IMR-90 (cell line): ENCODE data around the gene SMO. TPM values are rescaled to one million over a fixed set of nuclear protein-coding genes. Genes with fewer than 3 reads are reported as not detected.

Source experiments
- ATAC-seq: fragments of 200-7000 bp; cut with Tn5 transposase; 2 replicates; pipeline ENCODE4 v1.9.1; 2020; ENCODE audit warnings: low read depth, mild to moderate bottlenecking, moderate library complexity
- BruUV-seq: library from RNA; stranded (reverse); fragments of 400-500 nt; replicated peaks from 2 replicates; lab custom pipeline; 2021; lab: Mats Ljungman, UMichigan
- CTCF ChIA-PET: fragments of 300-600 bp; formaldehyde crosslinking; extraction: SDS; loops from one replicate; lab custom pipeline; 2021; ENCODE audit warnings: antibody characterized with exemption; lab: Yijun Ruan, JAX
- POLR2A ChIA-PET: fragments of 300-600 bp; sonication (Branson Sonifier 250); formaldehyde crosslinking; loops from one replicate; lab custom pipeline; 2022; ENCODE audit warnings: antibody characterized with exemption; ENCODE audit not compliant: unreplicated experiment; lab: Charles Lee
- DNase-seq: peaks from one replicate; pipeline ENCODE4 v3.0.0; 2013
- H2AFZ ChIP-seq: replicated peaks from 2 replicates; pipeline ENCODE3; 2013; ENCODE audit warnings: low read length, mild to moderate bottlenecking; ENCODE audit not compliant: poor library complexity
- H2AK5ac ChIP-seq: 2 replicates; pipeline ENCODE4 v1.6.1; 2013; ENCODE audit warnings: low read depth, low read length, inconsistent platforms
- H2AK9ac ChIP-seq: replicated peaks from 2 replicates; pipeline ENCODE3; 2013; ENCODE audit warnings: mild to moderate bottlenecking, low read depth, low read length, moderate library complexity; ENCODE audit not compliant: poor library complexity
- H2BK120ac ChIP-seq: 2 replicates; pipeline ENCODE4 v1.6.1; 2013; ENCODE audit warnings: low read depth, low read length, inconsistent platforms
- H2BK15ac ChIP-seq: 3 replicates; pipeline ENCODE4 v1.6.1; 2013; ENCODE audit warnings: low read depth, low read length, inconsistent platforms
- H2BK20ac ChIP-seq: 2 replicates; pipeline ENCODE4 v1.6.1; 2013; ENCODE audit warnings: low read depth, mild to moderate bottlenecking, inconsistent platforms, low read length, moderate library complexity
- H2BK5ac ChIP-seq: 2 replicates; pipeline ENCODE4 v1.6.1; 2013; ENCODE audit warnings: mild to moderate bottlenecking, low read depth, low read length, inconsistent platforms; ENCODE audit not compliant: poor library complexity, severe bottlenecking
- H3K14ac ChIP-seq: replicated peaks from 2 replicates; pipeline ENCODE4 v1.6.1; 2013; ENCODE audit warnings: low read depth, low read length, inconsistent platforms
- H3K18ac ChIP-seq: 2 replicates; pipeline ENCODE4 v1.6.1; 2013; ENCODE audit warnings: low read depth, low read length, control low read depth
- H3K23ac ChIP-seq: 2 replicates; pipeline ENCODE4 v1.6.1; 2013; ENCODE audit warnings: low read depth, low read length, inconsistent platforms
- H3K27ac ChIP-seq: 2 replicates; pipeline ENCODE4 v1.5.1; 2013; ENCODE audit warnings: mild to moderate bottlenecking, control low read depth, low read length; ENCODE audit not compliant: insufficient read depth
- H3K27me3 ChIP-seq: 2 replicates; pipeline ENCODE4 v1.6.1; 2013; ENCODE audit warnings: low read length; ENCODE audit not compliant: control insufficient read depth, insufficient read depth
- H3K36me3 ChIP-seq: 2 replicates; pipeline ENCODE4 v1.6.1; 2013; ENCODE audit warnings: low read length, mixed read lengths; ENCODE audit not compliant: control insufficient read depth, insufficient read depth
- H3K4ac ChIP-seq: 2 replicates; pipeline ENCODE4 v1.6.1; 2013; ENCODE audit warnings: low read depth, low read length, inconsistent platforms
- H3K4me1 ChIP-seq: 2 replicates; pipeline ENCODE4 v1.6.1; 2013; ENCODE audit warnings: low read length, mixed read lengths; ENCODE audit not compliant: control insufficient read depth, insufficient read depth
- H3K4me2 ChIP-seq: 2 replicates; pipeline ENCODE4 v1.6.1; 2013; ENCODE audit warnings: low read depth, mild to moderate bottlenecking, control low read depth, low read length, moderate library complexity
- H3K4me3 ChIP-seq: 2 replicates; pipeline ENCODE4 v1.5.1; 2013; ENCODE audit warnings: low read depth, mild to moderate bottlenecking, control low read depth, low read length, moderate library complexity; ENCODE audit not compliant: insufficient read depth
- H3K56ac ChIP-seq: 2 replicates; pipeline ENCODE4 v1.6.1; 2013; ENCODE audit warnings: low read length, inconsistent platforms; ENCODE audit not compliant: insufficient read depth; ENCODE audit errors: extremely low read depth
- H3K79me1 ChIP-seq, 2 experiments: 2 replicates each; pipeline ENCODE4 v1.6.1; 2013; ENCODE audit warnings: low read length in 2 of 2, inconsistent platforms in 1 of 2, low read depth in 1 of 2
- H3K9ac ChIP-seq: 2 replicates; pipeline ENCODE4 v1.6.1; 2013; ENCODE audit warnings: low read depth, low read length, control low read depth
- H3K9me1 ChIP-seq: 2 replicates; pipeline ENCODE4 v1.6.1; 2013; ENCODE audit warnings: low read length, inconsistent platforms; ENCODE audit not compliant: insufficient read depth
- H3K9me3 ChIP-seq: 2 replicates; pipeline ENCODE4 v1.6.1; 2013; ENCODE audit warnings: low read length; ENCODE audit not compliant: control insufficient read depth, insufficient read depth
- H4K20me1 ChIP-seq: 2 replicates; pipeline ENCODE4 v1.6.1; 2013; ENCODE audit warnings: low read length, inconsistent platforms; ENCODE audit not compliant: insufficient read depth
- H4K5ac ChIP-seq: 2 replicates; pipeline ENCODE4 v1.6.1; 2013; ENCODE audit warnings: mild to moderate bottlenecking, low read depth, low read length, control low read depth
- H4K8ac ChIP-seq, 2 experiments: 2 replicates each; pipeline ENCODE4 v1.6.1; 2013; ENCODE audit warnings: low read depth in 2 of 2, low read length in 2 of 2, control low read depth in 1 of 2, inconsistent platforms in 1 of 2
- H4K91ac ChIP-seq: 2 replicates; pipeline ENCODE4 v1.6.1; 2013; ENCODE audit warnings: low read depth, low read length, inconsistent platforms; ENCODE audit not compliant: insufficient read depth
- BHLHE40 ChIP-seq: fragments of 150-350 bp; IDR thresholded peaks from 2 replicates; pipeline ENCODE4 v1.6.1; 2016; ENCODE audit warnings: mild to moderate bottlenecking, low read depth, low read length
- CEBPB ChIP-seq: IDR thresholded peaks from 2 replicates; pipeline ENCODE4 v1.6.1; 2012; ENCODE audit warnings: low read depth, low read length, improper control_type of control experiment
- CTCF ChIP-seq: conservative IDR thresholded peaks from 2 replicates; pipeline ENCODE4 v1.5.1; 2012; ENCODE audit warnings: mild to moderate bottlenecking, low read depth, low read length, improper control_type of control experiment
- FOS ChIP-seq: fragments of 150-350 bp; IDR thresholded peaks from 2 replicates; pipeline ENCODE4 v1.6.1; 2016; ENCODE audit warnings: low read depth, low read length
- MAFK ChIP-seq: IDR thresholded peaks from 2 replicates; pipeline ENCODE4 v1.6.1; 2012; ENCODE audit warnings: low read depth, low read length, improper control_type of control experiment
- MXI1 ChIP-seq: IDR thresholded peaks from 2 replicates; pipeline ENCODE4 v1.6.1; 2012; ENCODE audit warnings: low read depth, mild to moderate bottlenecking, low read length, moderate library complexity, borderline replicate concordance
- NFE2L2 ChIP-seq: fragments of 150-350 bp; IDR thresholded peaks from 2 replicates; pipeline ENCODE4 v1.6.1; 2016; ENCODE audit warnings: low read depth, mild to moderate bottlenecking, low read length
- POLR2A ChIP-seq: IDR thresholded peaks from 2 replicates; pipeline ENCODE4 v1.6.1; 2012; ENCODE audit warnings: mild to moderate bottlenecking, low read depth, low read length
- RCOR1 ChIP-seq: IDR thresholded peaks from 2 replicates; pipeline ENCODE4 v1.6.1; 2012; ENCODE audit warnings: mild to moderate bottlenecking, low read length, improper control_type of control experiment; ENCODE audit not compliant: insufficient replicate concordance
- RFX5 ChIP-seq: IDR thresholded peaks from 2 replicates; pipeline ENCODE4 v1.8.0; 2012; ENCODE audit warnings: low read depth, mild to moderate bottlenecking, low read length, moderate library complexity
- SMC3 ChIP-seq: fragments of 150-350 bp; IDR thresholded peaks from 2 replicates; pipeline ENCODE4 v1.6.1; 2016; ENCODE audit warnings: low read depth, mild to moderate bottlenecking, antibody characterized with exemption, low read length, moderate library complexity
- USF2 ChIP-seq: fragments of 150-350 bp; IDR thresholded peaks from 2 replicates; pipeline ENCODE4 v1.6.1; 2017; ENCODE audit warnings: mild to moderate bottlenecking, antibody characterized with exemption, low read length, low read depth
- WGBS, 2 experiments: methylation state at CpG; one replicate each; pipeline versions ENCODE4 v1.1.5 to v1.1.7; 2013; ENCODE audit warnings: missing lambda C conversion rate in 2 of 2; ENCODE audit not compliant: insufficient read length in 1 of 2; ENCODE audit errors: extremely low coverage in 2 of 2; 5-methylcytosine and 5-hydroxymethylcytosine counted together
- dilution Hi-C: fragments of 300-500 bp; cut with HindIII; formaldehyde crosslinking; loops from one replicate; pipeline ENCODE4 v1.14.3; 2018; ENCODE audit warnings: low sequenced_read_pairs; ENCODE audit not compliant: unreplicated experiment
- in situ Hi-C: fragments of 300-500 bp; cut with MboI; formaldehyde crosslinking; loops from 3 replicates; pipeline ENCODE4 v1.14.3; 2019; ENCODE audit warnings: low sequenced_read_pairs, inconsistent platforms, mixed read lengths
- intact Hi-C: fragments of 100-400 bp; cut with micrococcal nuclease; formaldehyde crosslinking; loops from 2 replicates; pipeline ENCODE4 v1.10.0; 2022
- polyA plus RNA-seq, 3 experiments: library from polyadenylated mRNA; depleted of rRNA; stranded (reverse); fragments of >200 nt; gene quantifications; 2 replicates each; pipeline ENCODE4 v1.2.3, GENCODE V29; 2012; ENCODE audit warnings: low replicate concordance in 1 of 3
- total RNA-seq: library from RNA; depleted of rRNA; stranded (reverse); fragments of >200 nt; gene quantifications from 2 replicates; pipeline ENCODE4 v1.2.3, GENCODE V29; 2012

Gene SMO
- total and polyA plus RNA-seq, 2 of the 4 experiments (the other 2 are of a cell fraction): 18.5 to 24.7 TPM

GRCh38 chr7:129222064-129222463 is 33.6 kb downstream of the SMO start:
- ChIA-PET CTCF (interaction anchor here (0.9 kb wide), 2 partner anchors 16 to 121 kb away, joined by 3 read pairs; no protein-coding TSS in a partner anchor), POLR2A (no interaction called here)
- H2BK5ac ChIP-seq: no peak overlapping the region
- H4K20me1 ChIP-seq: no peaks in the 10 kb centered on the region
- H3K36me3 ChIP-seq: no peaks in the 10 kb centered on the region
- no peak for DNase-seq
- no peak overlapping the region for H2BK120ac ChIP-seq
- H3K4ac ChIP-seq: no peak overlapping the region
- no peak overlapping the region for H3K9ac ChIP-seq
- H4K8ac ChIP-seq: no peak overlapping the region; a peak in 1 of 4 replicates
- no peak overlapping the region for H3K23ac ChIP-seq
- WGBS, 2 experiments: 40% methylated on average over 1 of the region's 4 CpGs; no CpG with 5 or more reads in 1 of the 2 experiments
- in situ Hi-C loops: no loop called here
- H2AK5ac ChIP-seq: no peak overlapping the region
- H2AFZ ChIP-seq: no peak overlapping the region
- no peaks in the 10 kb centered on the region for H3K4me1 ChIP-seq
- H2AK9ac ChIP-seq: no peak overlapping the region
- no peak overlapping the region for H3K4me3 ChIP-seq
- no peak overlapping the region for H3K4me2 ChIP-seq
- ATAC-seq: no peak
- no peak overlapping the region for H2BK15ac ChIP-seq
- intact Hi-C loops: no loop called here
- H3K27me3 ChIP-seq: no peaks in the 10 kb centered on the region
- no TSS peak for BruUV-seq
- no peak for TF ChIP-seq CTCF
- no peak for TF ChIP-seq RCOR1
- no peak for TF ChIP-seq NFE2L2
- no peak for TF ChIP-seq USF2
- TF ChIP-seq POLR2A: no peak
- no peak for TF ChIP-seq SMC3
- no peak for TF ChIP-seq CEBPB
- no peak for TF ChIP-seq RFX5
- TF ChIP-seq MAFK: no peak
- TF ChIP-seq MXI1: no peak
- no peak for TF ChIP-seq FOS
- no peak for TF ChIP-seq BHLHE40
- H3K9me1 ChIP-seq: no peaks in the 10 kb centered on the region
- no peak overlapping the region for H4K91ac ChIP-seq
- H3K79me1 ChIP-seq: peaks cover 0 to 9% of the 10 kb centered on the region in 2 experiments; a peak in 3 of 4 replicates
- H3K9me3 ChIP-seq: no peaks in the 10 kb centered on the region
- H3K18ac ChIP-seq: no peak overlapping the region
- no peak overlapping the region for H4K5ac ChIP-seq
- H3K56ac ChIP-seq: no peak overlapping the region
- dilution Hi-C loops: no loop called here
- no peak overlapping the region for H2BK20ac ChIP-seq
- H3K14ac ChIP-seq: no peak overlapping the region
- H3K27ac ChIP-seq: no peak overlapping the region
